OCI-LY7 (cell line): ENCODE measurements around the gene RHBDL2. TPM values are rescaled to one million over a fixed set of nuclear protein-coding genes. Genes with fewer than 3 reads are reported as not detected.
"Not testable (repeated sequence)": the region's sequence is repeated elsewhere in the genome, so short reads cannot be mapped to it uniquely, and the experiment has no call there.

Source experiments
- BruUV-seq: library from RNA; stranded (reverse); fragments of 400-500 nt; replicated peaks from 2 replicates; lab custom pipeline; 2021; lab: Mats Ljungman, UMichigan
- CTCF ChIA-PET: fragments of 300-600 bp; sonication (Branson Sonifier 250); formaldehyde crosslinking; loops from one replicate; lab custom pipeline; 2022; ENCODE audit warnings: antibody characterized with exemption; ENCODE audit not compliant: unreplicated experiment; lab: Charles Lee
- POLR2A ChIA-PET: fragments of 300-600 bp; sonication (Branson Sonifier 250); formaldehyde crosslinking; loops from one replicate; lab custom pipeline; 2022; ENCODE audit warnings: antibody characterized with exemption; lab: Charles Lee
- DNase-seq: peaks from one replicate; pipeline ENCODE4 v3.0.0-alpha.2; 2015; ENCODE audit warnings: low spot score
- H2AFZ ChIP-seq: fragments of 200-600 bp; sonication (generic), shearing (Covaris generic); 2 replicates; pipeline ENCODE4 v1.6.1; 2014; ENCODE audit warnings: mild to moderate bottlenecking, antibody characterized with exemption, low read length, moderate library complexity
- H3K27ac ChIP-seq: fragments of 200-600 bp; sonication (generic); 2 replicates; pipeline ENCODE4 v1.5.1; 2014; ENCODE audit warnings: mixed run types, low read depth, mild to moderate bottlenecking, moderate library complexity, low read length, inconsistent platforms; ENCODE audit not compliant: poor library complexity, severe bottlenecking
- H3K36me3 ChIP-seq: fragments of 200-600 bp; sonication (generic); 2 replicates; pipeline ENCODE4 v1.6.1; 2014; ENCODE audit warnings: mild to moderate bottlenecking, antibody characterized with exemption, low read length, moderate library complexity, mixed read lengths; ENCODE audit not compliant: insufficient read depth
- H3K4me1 ChIP-seq: fragments of 200-600 bp; sonication (generic); 2 replicates; pipeline ENCODE4 v1.5.1; 2014; ENCODE audit warnings: mild to moderate bottlenecking, low read length; ENCODE audit not compliant: insufficient read depth, poor library complexity, severe bottlenecking
- H3K4me2 ChIP-seq: fragments of 200-600 bp; sonication (generic); 2 replicates; pipeline ENCODE4 v1.6.1; 2014; ENCODE audit warnings: mild to moderate bottlenecking, low read length
- H3K4me3 ChIP-seq: fragments of 200-600 bp; sonication (generic); 2 replicates; pipeline ENCODE4 v1.5.1; 2014; ENCODE audit warnings: mild to moderate bottlenecking, low read depth, low read length; ENCODE audit not compliant: poor library complexity, severe bottlenecking
- H3K79me2 ChIP-seq: fragments of 200-600 bp; sonication (generic); 2 replicates; pipeline ENCODE4 v1.6.1; 2016; ENCODE audit warnings: low read depth, mild to moderate bottlenecking, low read length, moderate library complexity, mixed read lengths; ENCODE audit not compliant: insufficient read depth
- H3K9me2 ChIP-seq: fragments of 200-600 bp; sonication (generic); 2 replicates; pipeline ENCODE4 v1.6.1; 2016; ENCODE audit warnings: mild to moderate bottlenecking, low read length, mixed read lengths; ENCODE audit not compliant: insufficient read depth
- H3K9me3 ChIP-seq: fragments of 200-600 bp; sonication (generic); 2 replicates; pipeline ENCODE4 v1.6.1; 2014; ENCODE audit warnings: mild to moderate bottlenecking, mixed run types, low read length, mixed read lengths
- H4K20me1 ChIP-seq: fragments of 200-600 bp; sonication (generic); 2 replicates; pipeline ENCODE4 v1.6.1; 2014; ENCODE audit warnings: mild to moderate bottlenecking, antibody characterized with exemption, low read length, moderate library complexity, mixed read lengths; ENCODE audit not compliant: insufficient read depth
- CTCF ChIP-seq: fragments of 200-600 bp; sonication (generic); conservative IDR thresholded peaks from 2 replicates; pipeline ENCODE4 v1.5.1; 2014; ENCODE audit warnings: mild to moderate bottlenecking, antibody characterized with exemption, low read length, moderate library complexity, mixed read lengths
- intact Hi-C: fragments of 100-400 bp; cut with micrococcal nuclease; formaldehyde crosslinking; loops from one replicate; pipeline ENCODE4 v1.10.0; 2022; ENCODE audit not compliant: unreplicated experiment
- small RNA-seq: library from RNA; depleted of rRNA; stranded (forward); fragments of <200 nt; gene quantifications from one replicate; pipeline ENCODE3, GENCODE V24; 2014
- total RNA-seq, 2 experiments: library from RNA; depleted of rRNA in 1 of 2; stranded (reverse); fragments of >200 nt in 1 of 2; shearing (Covaris generic) in 1 of 2; gene quantifications; 2 replicates each; pipeline ENCODE4 v1.2.3, GENCODE V29; 2014 to 2022

The RHBDL2 gene
- total RNA-seq, 2 experiments from 2014 or later: not detected

DNA sequence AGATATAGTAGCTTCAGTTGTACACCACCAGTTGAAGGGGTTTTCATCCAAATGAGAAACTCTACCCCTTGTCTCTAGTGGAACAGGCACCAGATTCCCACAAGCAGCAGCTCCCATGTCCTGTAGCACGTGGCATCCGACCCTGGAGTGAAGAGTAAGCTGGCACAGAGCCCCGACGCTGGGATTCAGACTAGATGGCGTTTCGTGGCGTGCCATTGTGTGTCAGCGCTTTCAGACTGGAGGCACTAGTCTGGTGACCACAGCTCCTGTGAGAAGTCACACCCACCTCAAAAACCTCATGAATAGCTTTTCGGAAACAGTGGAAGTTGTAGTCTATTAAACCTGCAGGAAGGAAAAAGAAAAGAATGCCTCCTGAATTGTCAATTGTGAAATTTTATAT, 102.3 kb downstream of the RHBDL2 start:
- intact Hi-C loops: loop anchor here (5.0 to 10.0 kb wide), 2 partner anchors 232 to 805 kb away; no protein-coding TSS in a partner anchor
- TF ChIP-seq CTCF: no peak
- H4K20me1 ChIP-seq: no peaks in the 10 kb centered on the region
- no peak overlapping the region for H3K27ac ChIP-seq
- H3K9me2 ChIP-seq: no peaks in the 10 kb centered on the region
- DNase-seq: no peak
- H3K4me3 ChIP-seq: no peak overlapping the region
- H3K4me2 ChIP-seq: no peak overlapping the region
- ChIA-PET CTCF (no interaction called here), POLR2A (interaction anchor here (0.6 to 1.1 kb wide), 5 partner anchors 17 to 1267 kb away, joined by 3 to 4 read pairs (median 3); no protein-coding TSS in a partner anchor)
- H3K4me1 ChIP-seq: no peaks in the 10 kb centered on the region
- H3K79me2 ChIP-seq: no peaks in the 10 kb centered on the region
- peaks cover 44% of the 10 kb centered on the region for H3K36me3 ChIP-seq
- no peak overlapping the region for H2AFZ ChIP-seq
- BruUV-seq: no TSS peak
- no peaks in the 10 kb centered on the region for H3K9me3 ChIP-seq

DNA sequence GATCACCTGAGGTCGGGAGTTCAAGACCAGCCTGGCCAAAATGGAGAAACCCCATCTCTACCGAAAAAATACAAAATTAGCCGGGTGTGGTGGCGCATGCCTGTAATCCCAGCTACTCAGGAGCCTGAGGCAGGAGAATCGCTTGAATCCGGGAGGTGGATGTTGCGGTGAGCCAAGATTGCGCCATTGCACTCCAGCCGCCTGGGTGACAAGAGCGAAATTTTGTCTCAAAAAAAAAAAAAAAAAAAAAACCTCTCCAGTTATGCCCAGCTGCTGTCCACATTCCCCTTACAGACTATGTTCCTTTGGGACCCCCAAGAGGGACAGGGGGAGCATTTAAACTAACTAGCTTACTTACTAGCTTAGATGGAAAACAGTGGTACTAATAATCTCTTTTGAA, 105.3 kb downstream of the RHBDL2 start:
- H3K27ac ChIP-seq, H2AFZ ChIP-seq, BruUV-seq, DNase-seq, POLR2A ChIA-PET, H3K9me3 ChIP-seq, H3K9me2 ChIP-seq, CTCF ChIA-PET, H3K4me2 ChIP-seq, H3K4me1 ChIP-seq, H4K20me1 ChIP-seq, H3K4me3 ChIP-seq, H3K79me2 ChIP-seq: not testable (repeated sequence)
- H3K36me3 ChIP-seq: peaks cover 27% of the 10 kb centered on the region
- intact Hi-C loops: loop anchor here (5.0 to 10.0 kb wide), 2 partner anchors 229 to 802 kb away; no protein-coding TSS in a partner anchor

Small RNAs within 50 kb of the gene (small RNA-seq; reads per million reads assigned to genes)
- gene GJA9-MYCBP (not detected), gene RF00019 (not detected), gene RNU6-605P (not detected)

Other genes with a start within 250 kb of the RHBDL2 start
- 4.8 and 5.0 TPM in 2 replicates for gene RRAGC, start 82.1 kb downstream of the RHBDL2 start, total RNA-seq (2014; rRNA removed; shearing (Covaris generic))
- 19.1 and 19.6 TPM in 2 replicates for gene RRAGC, start 82.1 kb downstream of the RHBDL2 start, total RNA-seq (2022)
- 21.5 and 25.2 TPM in 2 replicates for gene MYCBP, start 68.5 kb downstream of the RHBDL2 start, total RNA-seq (2014; rRNA removed; shearing (Covaris generic))
- 38.6 and 47.6 TPM in 2 replicates for gene MYCBP, start 68.5 kb downstream of the RHBDL2 start, total RNA-seq (2022)
- not detected in 2 replicates for gene GJA9, start 60.2 kb downstream of the RHBDL2 start, total RNA-seq (2014; rRNA removed; shearing (Covaris generic))
- not detected in 2 replicates for gene GJA9, start 60.2 kb downstream of the RHBDL2 start, total RNA-seq (2022)
- gene AKIRIN1, start 49.4 kb upstream of the RHBDL2 start, total RNA-seq (2014; rRNA removed; shearing (Covaris generic)): 35.0 and 40.0 TPM in 2 replicates
- gene AKIRIN1, start 49.4 kb upstream of the RHBDL2 start, total RNA-seq (2022): 47.0 and 50.4 TPM in 2 replicates
- gene NDUFS5, start 84.5 kb upstream of the RHBDL2 start, total RNA-seq (2014; rRNA removed; shearing (Covaris generic)): 255 and 373 TPM in 2 replicates
- 135 and 161 TPM in 2 replicates for gene NDUFS5, start 84.5 kb upstream of the RHBDL2 start, total RNA-seq (2022)